ENCODE data around the gene EFCAB10. TPM values are rescaled to one million over a fixed set of nuclear protein-coding genes. Genes with fewer than 3 reads are reported as not detected.

The EFCAB10 gene, protein sequence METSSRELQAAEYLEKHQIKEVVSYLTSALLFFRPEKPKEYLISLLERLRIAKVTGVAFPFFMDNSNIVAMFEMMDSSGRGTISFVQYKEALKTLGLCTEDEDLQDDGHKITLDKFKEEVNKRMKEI
- total RNA-seq (2016; rRNA removed; fragmentation: Illumina TruSeq; extraction: Trizol) (0.34 and 0.40 TPM in 2 replicates), polyA plus RNA-seq (2011; rRNA removed) (not detected in 2 replicates), polyA minus RNA-seq (2011; rRNA and poly(A)+ RNA removed; ENCODE audit: low replicate concordance) (not detected in 2 replicates), Bru-seq, nascent RNA (percentile 19 among the genes with signal in this experiment), BruChase-seq, experiment 1, labeled RNA remaining after a 6-hour chase (percentile 23 among the genes with signal in this experiment), BruChase-seq, experiment 2, labeled RNA remaining after a 2-hour chase (percentile 21 among the genes with signal in this experiment)
- not detected in 2 replicates for total RNA-seq (2016; cell fraction: cytosol; rRNA removed; fragmentation: Illumina TruSeq; extraction: Trizol; ENCODE audit: low read depth)
- total RNA-seq (2016; cell fraction: insoluble cytoplasmic fraction; rRNA removed; fragmentation: Illumina TruSeq; extraction: Trizol): 0.15 and 0.37 TPM in 2 replicates
- not detected in 2 replicates for total RNA-seq (2016; cell fraction: membrane; rRNA removed; fragmentation: Illumina TruSeq; extraction: Trizol)
- 0.53 TPM in 1 of 2 replicates, not detected in the other for total RNA-seq (2016; cell fraction: nucleus; rRNA removed; fragmentation: Illumina TruSeq; extraction: Trizol)
- not detected in 2 replicates for polyA plus RNA-seq (2011; cell fraction: cytosol; rRNA removed)
- not detected in 2 replicates for polyA plus RNA-seq (2011; cell fraction: nucleus; rRNA removed)
- 0.20 TPM in 1 of 2 replicates, not detected in the other for polyA plus RNA-seq (2012)
- polyA plus RNA-seq (2016; cell fraction: cytosol; fragmentation: Illumina TruSeq; extraction: Trizol; ENCODE audit: low read depth): not detected in 2 replicates
- polyA plus RNA-seq (2016; cell fraction: insoluble cytoplasmic fraction; fragmentation: Illumina TruSeq; extraction: Trizol; ENCODE audit: low read depth): 0.14 TPM in 1 of 2 replicates, not detected in the other
- not detected in 2 replicates for polyA plus RNA-seq (2016; cell fraction: membrane; fragmentation: Illumina TruSeq; extraction: Trizol; ENCODE audit: low read depth)
- polyA plus RNA-seq (2016; cell fraction: nucleus; fragmentation: Illumina TruSeq; extraction: Trizol; ENCODE audit: insufficient read depth, low read depth): not detected in 2 replicates
- not detected in 2 replicates for polyA minus RNA-seq (2011; cell fraction: cytosol; rRNA and poly(A)+ RNA removed)
- not detected in 2 replicates for polyA minus RNA-seq (2011; cell fraction: nucleus; rRNA and poly(A)+ RNA removed)
- long read RNA-seq, experiment 1: 0 reads
- long read RNA-seq, experiment 2: 0 reads

DNA sequence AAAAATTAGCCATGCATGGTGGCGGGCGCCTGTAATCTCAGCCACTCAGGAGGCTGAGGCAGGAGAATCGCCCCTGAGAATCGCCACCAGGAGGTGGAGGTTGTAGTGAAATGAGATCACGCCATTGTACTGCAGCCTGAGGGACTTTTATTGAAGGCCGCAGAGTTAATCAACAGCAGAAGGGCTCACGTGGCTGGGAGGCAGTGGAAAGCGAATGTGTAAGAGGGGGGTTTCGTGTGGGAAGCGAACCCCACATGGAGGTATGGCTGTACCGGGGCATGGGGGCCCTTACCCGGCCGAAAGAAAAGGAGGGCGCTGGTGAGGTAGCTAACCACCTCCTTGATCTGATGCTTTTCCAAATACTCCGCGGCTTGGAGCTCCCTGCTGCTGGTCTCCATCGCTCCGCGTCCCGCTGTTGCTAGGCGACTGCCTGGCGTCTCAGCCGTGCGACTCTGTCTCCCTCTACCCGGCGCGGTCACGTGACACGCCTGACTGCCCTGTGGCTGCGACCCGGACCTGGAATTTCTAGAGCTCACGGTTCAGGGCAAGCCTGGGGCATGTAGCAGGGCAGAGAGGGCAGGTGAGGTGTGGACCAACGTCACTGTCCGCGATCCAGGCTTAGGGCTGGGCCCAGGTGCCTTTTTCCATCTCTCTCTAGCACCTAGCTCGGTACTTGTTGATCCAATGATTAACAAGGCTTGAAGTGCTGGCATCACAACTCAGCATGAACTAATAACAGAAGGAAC is at the start of gene EFCAB10:
Gene EFCAB10 (minus strand): TSS at position 428 of the 746 bp plus-strand sequence. CDS start 30 bp downstream, at position 398.
- H3K79me2 ChIP-seq (ENCODE audit: insufficient read depth, low read length): no peaks in the 10 kb centered on the region
- CTCF ChIA-PET (ENCODE audit: low intra/inter-chr PET ratio, low total read pairs): no interaction called here
- FAIRE-seq (peak; percentile 71), ATAC-seq (peak; percentile 97), DNase-seq (ENCODE audit: low spot score) (peak; percentile 75)
- no peak within 1 kb of the TSS for H3K27ac ChIP-seq (ENCODE audit: extremely low read length, insufficient read depth, low read length)
- POLR2A ChIA-PET: interaction anchor here (1.0 kb wide), 3 partner anchors 8 to 704 kb away, joined by 3 to 5 read pairs (median 3); partner anchors contain the start of genes NAMPT and RINT1
- H4K20me1 ChIP-seq (ENCODE audit: insufficient read depth, low read length): no peaks in the 10 kb centered on the region
- WGBS (ENCODE audit: low lambda C conversion rate): 61% methylated on average over 17 of the region's 36 CpGs
- H3K36me3 ChIP-seq (replicated peaks in 1 of 2; ENCODE audit: control insufficient read depth in 1 of 2, insufficient read depth in 2 of 2, low read length in 2 of 2): no peaks in the 10 kb centered on the region
- no peaks in the 10 kb centered on the region for H3K9me3 ChIP-seq (ENCODE audit: low read length)
- H3K4me2 ChIP-seq (ENCODE audit: low read depth, low read length): peak within 1 kb of the TSS; percentile 90
- in situ Hi-C loops (cut with HindIII; ENCODE audit: extremely low pct_ligation_motif_present, low pct_unique_long_range_greater_than_20kb) (no loop called here), intact Hi-C loops (cut with micrococcal nuclease; ENCODE audit: unreplicated experiment) (no loop called here)
- no peaks in the 10 kb centered on the region for H3K27me3 ChIP-seq (ENCODE audit: control insufficient read depth in 1 of 2, insufficient read depth in 2 of 2, low read length in 2 of 2)
- peak within 1 kb of the TSS; percentile 49; the same call in 1 of the 2 replicates for H3K9ac ChIP-seq (ENCODE audit: insufficient read depth, low read depth, low read length)
- H3K4me3 ChIP-seq (replicated peaks in 1 of 3; ENCODE audit: insufficient read depth in 1 of 3, low read depth in 2 of 3, low read length in 3 of 3): peak within 1 kb of the TSS; percentile 31 to 72 (median 59); a peak in 5 of 6 replicates
- no peak within 1 kb of the TSS for H2AFZ ChIP-seq (ENCODE audit: low read length)
- H3K4me1 ChIP-seq (ENCODE audit: insufficient read depth, low read length): 0 out of 2 replicates have a peak, but pooled peaks cover 9% of the 10 kb centered on the region
- no TSS peak for BruUV-seq (replicated peaks)
- TF ChIP-seq ZNF136 (CRISPR knock-in tag; IDR thresholded peaks at IDR 0.05; ENCODE audit: low read depth): no peak
- TF ChIP-seq ZNF788 (CRISPR knock-in tag; IDR thresholded peaks at IDR 0.05; ENCODE audit: borderline replicate concordance): peak; percentile 34; the same call in 1 of the 2 replicates
- 0 out of 2 replicates have a peak, but pooled peaks have one; percentile 43 for TF ChIP-seq BORCS8-MEF2B (CRISPR knock-in tag; IDR thresholded peaks at IDR 0.05)
- peak; percentile 41; the same call in 1 of the 2 replicates for TF ChIP-seq HDAC2 (CRISPR knock-in tag; IDR thresholded peaks at IDR 0.05)
- peak; percentile 55; the same call in 1 of the 2 replicates for TF ChIP-seq SALL1 (CRISPR knock-in tag; IDR thresholded peaks at IDR 0.05)
- TF ChIP-seq IKZF1 (IDR thresholded peaks at IDR 0.05): no peak
- peak; percentile 55; the same call in 1 of the 2 replicates for TF ChIP-seq YEATS4 (CRISPR knock-in tag; IDR thresholded peaks at IDR 0.05; ENCODE audit: borderline replicate concordance)
- TF ChIP-seq, protein P1, sequence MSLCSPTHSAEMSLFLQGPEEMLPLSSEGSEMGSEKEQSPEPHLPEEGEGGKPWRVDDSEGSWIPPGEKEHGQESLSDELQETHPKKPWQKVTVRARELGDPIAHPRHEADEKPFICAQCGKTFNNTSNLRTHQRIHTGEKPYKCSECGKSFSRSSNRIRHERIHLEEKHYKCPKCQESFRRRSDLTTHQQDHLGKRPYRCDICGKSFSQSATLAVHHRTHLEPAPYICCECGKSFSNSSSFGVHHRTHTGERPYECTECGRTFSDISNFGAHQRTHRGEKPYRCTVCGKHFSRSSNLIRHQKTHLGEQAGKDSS (CRISPR knock-in tag; IDR thresholded peaks at IDR 0.05; ENCODE audit: borderline replicate concordance, low read depth): 0 out of 2 replicates have a peak, but pooled peaks have one; percentile 23
- peak; percentile 96 for TF ChIP-seq USF2 (IDR thresholded peaks at IDR 0.05; ENCODE audit: low read depth, low read length)
- TF ChIP-seq USF2 (CRISPR knock-in tag; IDR thresholded peaks at IDR 0.05; ENCODE audit: borderline replicate concordance): peak; percentile 94; the same call in 1 of the 2 replicates
- TF ChIP-seq HOXA5 (CRISPR knock-in tag; IDR thresholded peaks at IDR 0.05): no peak
- no peak for TF ChIP-seq ZNF124 (CRISPR knock-in tag; IDR thresholded peaks at IDR 0.05)
- TF ChIP-seq TP53 (CRISPR knock-in tag; conservative IDR thresholded peaks at IDR 0.05): peak; percentile 88; the same call in 1 of the 2 replicates
- no peak for TF ChIP-seq SUZ12 (IDR thresholded peaks at IDR 0.05; ENCODE audit: low read depth, low read length)
- TF ChIP-seq RXRB (CRISPR knock-in tag; IDR thresholded peaks at IDR 0.05; ENCODE audit: borderline replicate concordance): no peak; the same call in 1 of the 2 replicates
